ENCODE measurements around the gene TUBGCP2.

Gene TUBGCP2

GRCh38 chr10:133231244-133231945, 77.3 kb downstream of the TUBGCP2 start:
- no peak for TF ChIP-seq CTCF (conservative IDR thresholded peaks at IDR 0.05)
- H3K27ac ChIP-seq: no peak overlapping the region

GRCh38 chr10:133230387-133231195, 78.1 kb downstream of the TUBGCP2 start:
- H3K27ac ChIP-seq: no peak overlapping the region
- no peak for TF ChIP-seq CTCF (conservative IDR thresholded peaks at IDR 0.05)

- TF ChIP-seq CTCF (conservative IDR thresholded peaks at IDR 0.05): no peak
These were observed 78.7 kb downstream of the TUBGCP2 start, which contains the start of gene UTF1 for GRCh38 chr10:133230044-133230361. Gene UTF1, plus strand, starts transcription at chr10:133230217. Its CDS starts 72 bp downstream, at chr10:133230289.

GRCh38 chr10:133229265-133230043, 79.2 kb downstream of the TUBGCP2 start:
- no peak for TF ChIP-seq CTCF (conservative IDR thresholded peaks at IDR 0.05)
- H3K27ac ChIP-seq: no peak overlapping the region

More at GRCh38 chr10:133230044-133230361, 78.7 kb downstream of the TUBGCP2 start, which contains the start of gene UTF1:
- H3K27ac ChIP-seq: no peak within 1 kb of the TSS

All from VCaP (cell line).